ENCODE data around the gene SLC39A11.

- TF ChIP-seq CTCF (IDR thresholded peaks at IDR 0.05) = no peak
- no peak for TF ChIP-seq EZH2 (IDR thresholded peaks at IDR 0.05)
- TF ChIP-seq EZH2phosphoT487 (IDR thresholded peaks at IDR 0.05) = no peak
Observed at GRCh38 chr17:72995008-72995656, 97.4 kb downstream of the SLC39A11 start.
